Spinal cord (tissue), 10 donors: ENCODE results near the gene INAFM1. TPM values are rescaled to one million over a fixed set of nuclear protein-coding genes. Genes with fewer than 3 reads are reported as not detected.
A peak's percentile ranks its signal among the peaks of the same experiment; 100 is the strongest.
"Not testable (repeated sequence)": the region's sequence is repeated elsewhere in the genome, so short reads cannot be mapped to it uniquely, and the experiment has no call there.

ENCODE experiments used
- DNase-seq, 6 donors: peaks; one replicate each; pipeline versions ENCODE4 v3.0.0 to v3.0.0-alpha.2; 2013 to 2015; ENCODE audit warnings: low spot score in 6 of 6, low read depth in 4 of 6
- H3K27ac ChIP-seq: one replicate; pipeline ENCODE4 v1.5.1; 2013; ENCODE audit warnings: low read depth, low read length, control low read depth
- H3K27me3 ChIP-seq: one replicate; pipeline ENCODE4 v1.6.1; 2013; ENCODE audit warnings: low read length; ENCODE audit not compliant: control insufficient read depth, insufficient read depth
- H3K36me3 ChIP-seq: one replicate; pipeline ENCODE4 v1.6.1; 2013; ENCODE audit warnings: low read length; ENCODE audit not compliant: control insufficient read depth, insufficient read depth
- H3K4me1 ChIP-seq: one replicate; pipeline ENCODE4 v1.6.1; 2013; ENCODE audit warnings: low read length; ENCODE audit not compliant: control insufficient read depth, insufficient read depth
- H3K4me3 ChIP-seq: one replicate; pipeline ENCODE4 v1.5.1; 2013; ENCODE audit warnings: low read depth, low read length, control low read depth
- H3K9me3 ChIP-seq: one replicate; pipeline ENCODE4 v1.6.1; 2013; ENCODE audit warnings: low read length; ENCODE audit not compliant: control insufficient read depth, insufficient read depth
- WGBS: methylation state at CpG from one replicate; pipeline ENCODE4 v1.1.5; 2013; ENCODE audit warnings: missing lambda C conversion rate; ENCODE audit not compliant: insufficient coverage; 5-methylcytosine and 5-hydroxymethylcytosine counted together
- polyA plus RNA-seq, 2 donors: library from polyadenylated mRNA; unstranded; fragments of 120-200 nt; gene quantifications; one replicate each; pipeline ENCODE4 v1.2.1, GENCODE V29; 2013; ENCODE audit not compliant: insufficient read length in 2 of 2
- total RNA-seq, 2 donors: library from RNA; depleted of rRNA in 1 of 2; stranded (reverse); fragments of 120-200 nt in 1 of 2; fragments of >200 nt in 1 of 2; gene quantifications; one replicate each; pipeline versions ENCODE4 v1.2.3 to v1.2.4, GENCODE V29; 2013 to 2014
- donor health status: healthy.

Gene INAFM1
- total and polyA plus RNA-seq, 4 donors = 1.6 to 29.2 (median 16.3) TPM

DNA sequence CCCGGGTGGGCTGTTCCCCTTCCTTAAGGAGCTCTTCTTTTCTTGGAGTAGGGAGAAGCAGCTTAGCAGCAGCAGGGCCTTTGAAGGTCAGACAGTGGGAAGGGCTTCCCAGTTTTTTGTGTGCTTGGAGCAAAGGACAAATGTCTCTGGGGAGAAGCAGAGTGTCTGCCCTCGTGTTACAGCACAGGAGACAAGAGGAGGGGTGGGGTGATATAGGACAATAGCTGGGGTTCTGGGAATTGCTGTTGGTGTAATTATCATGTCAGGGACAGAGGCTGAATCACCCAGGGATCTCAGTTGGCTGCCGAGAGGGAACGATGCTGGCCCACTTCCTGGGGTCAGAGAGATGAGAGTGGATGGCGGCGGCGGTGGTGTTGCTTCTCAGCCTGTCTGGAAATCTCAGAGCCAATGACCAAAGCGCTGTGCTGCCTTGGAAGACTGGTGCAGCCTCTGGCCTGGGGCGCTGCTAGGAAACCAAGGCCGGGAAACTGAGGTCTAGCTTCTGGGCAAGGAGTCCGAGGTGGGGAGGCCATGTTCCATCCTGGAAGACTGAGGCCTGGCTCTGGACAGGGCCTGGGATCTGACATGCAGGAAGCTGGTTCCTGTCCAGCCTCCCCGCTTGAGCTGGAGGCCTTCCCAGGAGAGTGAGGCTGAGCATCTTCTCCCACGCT, 1.2 kb downstream of the INAFM1 start:
- no peaks in the 10 kb centered on the region for H3K27me3 ChIP-seq
- no peaks in the 10 kb centered on the region for H3K9me3 ChIP-seq
- DNase-seq = no peak
- peaks cover 40% of the 10 kb centered on the region for H3K4me1 ChIP-seq
- WGBS = 58% methylated on average over 11 of the region's 13 CpGs
- peaks cover 18% of the 10 kb centered on the region for H3K36me3 ChIP-seq
- H3K27ac ChIP-seq = no peak overlapping the region
- H3K4me3 ChIP-seq = peak overlapping the region; percentile 39

DNA sequence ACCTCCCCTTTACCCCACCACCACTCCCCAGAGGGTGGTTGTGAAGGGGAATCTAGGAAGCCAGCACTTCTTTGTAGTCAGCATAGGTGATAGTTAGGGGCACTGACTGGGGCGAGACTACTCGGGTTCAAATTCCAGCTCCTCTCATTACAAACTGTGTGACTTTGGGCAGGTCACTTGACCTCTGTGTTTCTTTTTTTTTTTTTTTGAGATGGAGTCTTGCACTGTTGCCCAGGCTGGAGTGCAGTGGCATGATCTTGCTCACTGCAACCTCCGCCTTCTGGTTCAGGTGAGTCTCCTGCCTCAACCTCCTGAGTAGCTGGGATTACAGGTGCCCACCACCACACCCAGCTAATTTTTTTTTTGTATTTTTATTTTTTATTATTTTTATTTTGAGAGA, 1.8 kb downstream of the INAFM1 start:
- not testable (repeated sequence) for H3K27ac ChIP-seq

DNA sequence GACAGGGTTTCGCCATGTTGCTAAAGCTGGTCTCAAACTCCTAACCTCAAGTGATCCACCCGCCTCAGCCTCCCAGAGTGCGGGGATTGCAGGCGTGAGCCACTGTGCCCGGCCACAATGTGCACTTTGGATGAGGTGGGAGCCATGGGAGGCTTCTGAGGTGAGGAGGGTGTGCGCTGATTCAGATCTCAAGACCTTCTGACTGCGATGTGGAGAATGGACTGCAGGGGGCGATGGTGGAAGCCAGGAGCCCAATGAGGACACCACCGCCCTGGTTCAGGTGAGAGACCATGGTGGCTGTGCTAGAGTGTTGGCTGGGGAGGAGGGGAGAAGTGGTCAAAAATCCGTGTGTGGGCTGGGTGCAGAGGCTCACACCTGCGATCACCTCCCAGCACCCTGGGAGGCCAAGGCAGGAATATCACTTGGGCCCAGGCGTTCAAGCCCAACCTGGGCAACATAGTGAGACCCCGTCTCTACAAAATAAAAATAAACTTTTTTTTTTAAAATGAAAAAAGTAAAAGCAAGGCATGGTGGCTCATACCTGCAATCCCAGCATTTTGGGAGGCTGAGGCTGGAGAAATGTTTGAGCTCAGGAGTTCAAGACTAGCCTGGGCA, 5.6 kb downstream of the INAFM1 start:
- peak in 1 of 6 donors; percentile 30 for DNase-seq
- no peaks in the 10 kb centered on the region for H3K27me3 ChIP-seq
- peaks cover 15% of the 10 kb centered on the region for H3K4me1 ChIP-seq
- H3K9me3 ChIP-seq = no peaks in the 10 kb centered on the region
- H3K4me3 ChIP-seq = no peak overlapping the region
- peaks cover 3% of the 10 kb centered on the region for H3K36me3 ChIP-seq
- 82% methylated on average over 10 of the region's 13 CpGs for whole genome bisulfite sequencing
- H3K27ac ChIP-seq = no peak overlapping the region

More for the DNA sequence above, 1.8 kb downstream of the INAFM1 start:
- not testable (repeated sequence) for H3K27me3 ChIP-seq, H3K4me3 ChIP-seq, H3K9me3 ChIP-seq, DNase-seq
- WGBS = no CpG with 5 or more reads among the region's 3 CpGs
- H3K4me1 ChIP-seq = peaks cover 40% of the 10 kb centered on the region
- H3K36me3 ChIP-seq = peaks cover 12% of the 10 kb centered on the region

DNA sequence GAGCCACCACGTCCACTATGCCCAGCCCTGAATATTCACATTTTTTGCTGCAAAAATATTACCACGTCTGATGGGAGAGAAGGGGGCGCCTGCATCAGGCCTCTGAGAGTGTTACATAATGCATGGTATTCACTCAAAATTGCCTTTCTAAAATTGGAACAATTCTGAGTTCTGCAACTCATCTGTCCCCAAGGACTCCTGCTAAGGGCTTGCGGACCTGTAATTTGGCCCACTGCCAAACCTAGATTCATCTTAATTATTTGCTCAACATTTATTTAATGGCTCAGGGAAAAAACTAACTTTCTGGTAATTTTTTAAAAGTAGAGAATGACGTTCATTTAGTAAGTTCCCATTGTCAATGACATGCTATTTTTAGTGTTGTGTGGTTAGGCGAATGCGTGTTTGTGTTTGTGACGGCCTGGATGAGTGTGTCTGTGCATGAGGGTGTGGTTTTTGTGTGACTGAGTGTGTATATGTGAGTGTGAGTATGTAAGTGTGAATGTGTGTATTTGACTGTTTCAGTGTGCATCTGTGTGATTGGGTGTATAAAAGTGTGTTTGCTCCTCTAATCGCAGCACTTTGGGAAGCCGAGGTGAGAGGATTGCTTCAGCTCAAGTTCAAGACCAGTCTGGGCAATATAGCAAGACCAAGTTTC, 8.8 kb downstream of the INAFM1 start:
- no peak overlapping the region for H3K27ac ChIP-seq
- no peaks in the 10 kb centered on the region for H3K27me3 ChIP-seq
- no peaks in the 10 kb centered on the region for H3K36me3 ChIP-seq
- 89% methylated on average over 7 of the region's 10 CpGs for WGBS
- H3K9me3 ChIP-seq = no peaks in the 10 kb centered on the region
- DNase-seq = peak in 1 of 6 donors; percentile 59
- H3K4me1 ChIP-seq = no peaks in the 10 kb centered on the region
- H3K4me3 ChIP-seq = no peak overlapping the region

DNA sequence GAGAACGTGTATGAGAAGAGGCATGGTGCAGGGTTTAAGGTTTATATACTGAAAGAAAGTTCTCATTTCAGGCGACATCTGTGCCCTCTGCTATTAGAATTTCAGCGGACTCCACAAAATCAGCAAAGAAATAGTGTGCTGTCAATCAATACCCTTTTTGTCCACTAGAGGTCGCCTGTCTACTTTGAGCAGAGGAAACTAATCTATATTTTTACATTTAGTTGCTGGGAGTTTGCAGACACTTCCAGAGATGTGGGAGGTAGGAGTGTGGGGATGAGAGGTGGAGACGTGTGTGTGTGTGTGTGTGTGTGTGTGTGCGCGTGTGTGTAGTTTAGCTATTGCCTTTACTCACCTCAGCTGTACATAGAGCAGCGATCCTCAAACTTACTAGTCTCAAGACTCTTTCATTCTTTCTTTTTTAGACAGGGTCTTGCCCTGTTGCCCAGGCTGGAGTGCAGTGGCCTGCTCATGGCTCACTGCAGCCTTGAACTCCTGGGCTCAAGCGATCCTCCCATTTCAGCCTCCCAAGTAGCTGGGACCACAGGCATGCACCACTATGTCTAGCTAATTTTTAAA, 9.7 kb downstream of the INAFM1 start:
- Histone ChIP-seq H3K36me3 (no peaks in the 10 kb centered on the region), H3K27me3 (no peaks in the 10 kb centered on the region), H3K9me3 (no peaks in the 10 kb centered on the region), H3K27ac (no peak overlapping the region), H3K4me1 (no peaks in the 10 kb centered on the region), H3K4me3 (no peak overlapping the region)
- WGBS = 44% methylated on average over 2 of the region's 9 CpGs
- DNase-seq = peak in 5 of 6 donors; percentile 47 to 93 (median 73)

DNA sequence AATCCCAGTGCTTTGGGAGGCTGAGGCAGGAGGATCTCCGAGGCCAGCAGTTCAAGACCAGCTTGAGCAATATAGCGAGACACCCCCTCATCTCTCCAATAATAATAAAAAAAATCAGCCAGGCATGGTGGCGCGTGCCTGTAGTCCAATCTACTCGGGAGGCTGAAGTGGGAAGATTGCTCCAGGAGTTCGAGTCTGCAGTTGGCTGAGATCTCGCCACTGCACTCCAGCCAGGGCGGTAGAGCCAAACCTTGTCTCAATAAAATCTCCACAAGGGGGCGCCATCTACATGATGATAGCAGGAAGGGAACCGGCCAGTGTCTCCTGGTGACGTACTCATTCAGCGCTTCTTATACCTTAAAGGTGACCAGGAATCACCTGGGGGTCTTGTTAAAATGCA, 21.4 kb downstream of the INAFM1 start:
- 3% methylated on average over 9 of the region's 12 CpGs for WGBS
- DNase-seq = peak in 5 of 6 donors; percentile 60 to 95 (median 74)
- H3K4me1 ChIP-seq = no peaks in the 10 kb centered on the region
- no peak overlapping the region for H3K27ac ChIP-seq
- no peaks in the 10 kb centered on the region for H3K36me3 ChIP-seq
- no peak overlapping the region for H3K4me3 ChIP-seq
- no peaks in the 10 kb centered on the region for H3K27me3 ChIP-seq
- no peaks in the 10 kb centered on the region for H3K9me3 ChIP-seq

DNA sequence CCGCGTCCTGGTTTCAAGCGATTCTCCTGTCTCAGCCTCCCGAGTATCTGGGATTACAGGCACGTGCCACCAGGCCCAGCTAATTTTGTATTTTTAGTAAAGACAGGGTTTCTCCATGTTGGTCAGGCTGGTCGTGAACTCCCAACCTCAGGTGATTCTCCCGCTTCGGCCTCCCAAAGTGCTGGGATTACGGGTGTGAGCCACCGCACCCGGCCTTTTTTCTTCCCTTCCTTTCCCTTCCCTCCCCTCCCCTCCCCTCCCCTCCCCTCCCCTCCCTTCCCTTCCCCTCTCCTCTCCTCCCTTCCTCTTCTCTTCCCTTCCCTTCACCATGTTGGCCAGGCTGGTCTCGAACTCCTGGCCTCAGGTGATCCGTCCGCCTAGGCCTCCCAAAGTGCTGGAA, 26.2 kb downstream of the INAFM1 start:
- not testable (repeated sequence) for H3K4me3 ChIP-seq, DNase-seq, H3K27me3 ChIP-seq, H3K27ac ChIP-seq, H3K4me1 ChIP-seq, H3K36me3 ChIP-seq, H3K9me3 ChIP-seq
- 100% methylated on average over 4 of the region's 14 CpGs for WGBS

DNA sequence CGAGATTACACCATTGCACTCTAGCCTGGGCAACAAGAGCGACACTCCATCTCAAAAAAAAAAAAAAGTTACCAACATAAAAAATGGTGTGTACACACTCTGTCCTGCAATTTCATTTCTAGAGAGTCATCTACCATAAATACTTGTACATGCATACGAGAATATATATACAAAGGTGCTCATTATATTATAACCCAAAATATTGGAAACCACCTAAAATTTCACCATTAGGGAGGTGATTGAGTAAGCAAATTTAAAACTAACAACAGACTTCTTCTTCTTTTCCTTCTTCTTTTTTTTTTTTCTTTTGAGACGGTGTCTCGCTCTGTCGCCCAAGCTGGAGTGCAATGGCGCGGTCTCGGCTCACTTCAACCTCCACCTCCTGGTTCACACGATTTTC, 27.6 kb downstream of the INAFM1 start:
- no CpG with 5 or more reads among the region's 10 CpGs for WGBS
- no peaks in the 10 kb centered on the region for H3K9me3 ChIP-seq

DNA sequence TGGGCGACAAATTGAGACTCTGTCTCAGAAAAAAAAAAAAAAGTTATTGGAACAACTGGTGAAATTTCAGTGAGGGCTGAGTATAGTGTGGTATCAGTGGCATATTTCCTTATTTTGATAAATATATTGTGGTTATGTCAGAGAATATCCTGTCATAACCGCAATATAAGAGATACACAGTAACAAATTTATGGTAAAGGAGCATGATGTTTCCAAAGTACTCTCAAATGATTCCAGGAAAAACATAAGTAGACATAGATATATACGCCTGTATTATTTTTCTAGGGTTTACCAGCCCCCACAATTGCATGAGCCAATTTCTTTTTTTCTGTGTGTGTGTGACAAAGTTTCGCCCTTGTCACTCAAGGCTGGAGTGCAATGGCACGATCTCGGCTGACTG, 29.3 kb downstream of the INAFM1 start:
- Histone ChIP-seq H3K4me3 (no peak overlapping the region), H3K27ac (no peak overlapping the region), H3K36me3 (no peaks in the 10 kb centered on the region), H3K9me3 (no peaks in the 10 kb centered on the region), H3K4me1 (no peaks in the 10 kb centered on the region), H3K27me3 (peaks cover 1% of the 10 kb centered on the region)
- DNase-seq = no peak
- WGBS = 100% methylated on average over 1 of the region's 6 CpGs

More for the DNA sequence above, 27.6 kb downstream of the INAFM1 start:
- H3K4me1 ChIP-seq = no peaks in the 10 kb centered on the region
- no peak overlapping the region for H3K27ac ChIP-seq
- no peaks in the 10 kb centered on the region for H3K36me3 ChIP-seq
- H3K4me3 ChIP-seq = no peak overlapping the region
- DNase-seq = no peak
- no peaks in the 10 kb centered on the region for H3K27me3 ChIP-seq
